ENCODE data around the gene RPL19. TPM values are rescaled to one million over a fixed set of nuclear protein-coding genes. Genes with fewer than 3 reads are reported as not detected.

Gene RPL19
- total RNA-seq = 1,528 and 1,579 TPM in 2 replicates
- long read RNA-seq, transcript RPL19-201 (6 exons, 737 nt) = major isoform, 936 of 1,015 reads
- long read RNA-seq, partial matches to known transcripts = 64 of 1,015 reads
- long read RNA-seq, other reads (novel, unspliced or antisense) = 11 of 1,015 reads

DNA sequence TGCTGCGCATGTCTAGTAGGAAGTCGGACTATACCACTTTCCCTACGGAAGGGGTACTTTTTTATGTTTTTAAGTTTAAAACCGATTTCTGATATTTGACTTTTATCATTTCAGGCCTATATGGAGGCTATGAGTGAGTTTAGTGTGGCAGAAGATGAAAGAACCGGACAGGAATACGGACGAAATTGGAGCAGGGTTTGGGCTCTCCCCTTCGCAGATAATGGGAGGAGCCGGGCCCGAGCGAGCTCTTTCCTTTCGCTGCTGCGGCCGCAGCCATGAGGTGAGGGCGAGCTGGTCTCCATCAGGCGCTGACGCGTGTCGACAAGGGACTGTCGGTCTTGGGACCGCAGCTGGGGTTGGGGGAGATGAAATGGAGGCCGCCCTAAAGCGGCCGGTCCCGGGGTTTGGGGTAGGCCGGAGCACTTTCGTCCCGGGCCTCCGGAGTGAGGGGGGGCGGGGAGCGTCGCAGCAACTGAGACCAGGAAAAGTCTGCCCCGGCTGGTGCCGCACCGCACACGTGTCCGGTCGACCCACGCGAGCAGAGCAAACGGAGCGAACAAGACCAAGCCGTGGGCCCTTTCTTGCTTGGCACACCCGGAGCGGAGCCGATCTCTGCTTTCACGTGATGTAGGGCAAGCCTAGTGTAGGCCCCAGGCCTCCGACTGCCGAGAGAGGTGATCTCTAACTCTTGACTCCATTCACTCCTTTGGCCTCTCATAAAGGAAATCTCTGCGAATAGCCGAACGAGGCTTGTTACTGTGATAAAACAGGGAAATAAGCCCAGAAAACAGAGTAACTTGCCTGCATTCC, at the start of gene RPL19:
RPL19 (plus strand) TSS at position 214 of the 810 bp plus-strand sequence; CDS start at position 276, 62 bp downstream.
- peak; percentile 91 for DNase-seq (ENCODE audit: extremely low spot score, unreplicated experiment)
- Mint-ChIP-seq H3K4me3 (ENCODE audit: unreplicated experiment) (peak within 1 kb of the TSS; percentile 96), H3K27ac (ENCODE audit: unreplicated experiment) (peak within 1 kb of the TSS; percentile 99), H3K9me3 (ENCODE audit: unreplicated experiment) (no peaks in the 10 kb centered on the region), H3K27me3 (ENCODE audit: unreplicated experiment) (no peaks in the 10 kb centered on the region), H3K36me3 (ENCODE audit: unreplicated experiment) (peaks cover 28% of the 10 kb centered on the region), H3K4me1 (ENCODE audit: unreplicated experiment) (peaks cover 44% of the 10 kb centered on the region)
- no peak for TF ChIP-seq CTCF (IDR thresholded peaks at IDR 0.05)

- H3K4me3 Mint-ChIP-seq (ENCODE audit: unreplicated experiment) = peak overlapping the region; percentile 69
- no peaks in the 10 kb centered on the region for H3K36me3 Mint-ChIP-seq (ENCODE audit: unreplicated experiment)
- H3K4me1 Mint-ChIP-seq (ENCODE audit: unreplicated experiment) = peaks cover 26% of the 10 kb centered on the region
- no peak for DNase-seq (ENCODE audit: extremely low spot score, unreplicated experiment)
- H3K9me3 Mint-ChIP-seq (ENCODE audit: unreplicated experiment) = no peaks in the 10 kb centered on the region
- no peak overlapping the region for H3K27ac Mint-ChIP-seq (ENCODE audit: unreplicated experiment)
- no peak for TF ChIP-seq CTCF (IDR thresholded peaks at IDR 0.05)
- H3K27me3 Mint-ChIP-seq (ENCODE audit: unreplicated experiment) = no peaks in the 10 kb centered on the region
Observed at GRCh38 chr17:39150795-39151149, 49.3 kb upstream of the RPL19 start.

GRCh38 chr17:39151150-39151942, 48.7 kb upstream of the RPL19 start, which contains the start of gene PLXDC1:
Gene PLXDC1 (minus strand): TSS chr17:39151637. CDS start chr17:39151437, 200 bp downstream.
- Mint-ChIP-seq H3K36me3 (ENCODE audit: unreplicated experiment) (no peaks in the 10 kb centered on the region), H3K4me3 (ENCODE audit: unreplicated experiment) (peak within 1 kb of the TSS; percentile 91), H3K27me3 (ENCODE audit: unreplicated experiment) (no peaks in the 10 kb centered on the region), H3K27ac (ENCODE audit: unreplicated experiment) (peak within 1 kb of the TSS; percentile 90), H3K4me1 (ENCODE audit: unreplicated experiment) (peaks cover 26% of the 10 kb centered on the region), H3K9me3 (ENCODE audit: unreplicated experiment) (no peaks in the 10 kb centered on the region)
- DNase-seq (ENCODE audit: extremely low spot score, unreplicated experiment) = no peak
- TF ChIP-seq CTCF (IDR thresholded peaks at IDR 0.05) = no peak

DNA sequence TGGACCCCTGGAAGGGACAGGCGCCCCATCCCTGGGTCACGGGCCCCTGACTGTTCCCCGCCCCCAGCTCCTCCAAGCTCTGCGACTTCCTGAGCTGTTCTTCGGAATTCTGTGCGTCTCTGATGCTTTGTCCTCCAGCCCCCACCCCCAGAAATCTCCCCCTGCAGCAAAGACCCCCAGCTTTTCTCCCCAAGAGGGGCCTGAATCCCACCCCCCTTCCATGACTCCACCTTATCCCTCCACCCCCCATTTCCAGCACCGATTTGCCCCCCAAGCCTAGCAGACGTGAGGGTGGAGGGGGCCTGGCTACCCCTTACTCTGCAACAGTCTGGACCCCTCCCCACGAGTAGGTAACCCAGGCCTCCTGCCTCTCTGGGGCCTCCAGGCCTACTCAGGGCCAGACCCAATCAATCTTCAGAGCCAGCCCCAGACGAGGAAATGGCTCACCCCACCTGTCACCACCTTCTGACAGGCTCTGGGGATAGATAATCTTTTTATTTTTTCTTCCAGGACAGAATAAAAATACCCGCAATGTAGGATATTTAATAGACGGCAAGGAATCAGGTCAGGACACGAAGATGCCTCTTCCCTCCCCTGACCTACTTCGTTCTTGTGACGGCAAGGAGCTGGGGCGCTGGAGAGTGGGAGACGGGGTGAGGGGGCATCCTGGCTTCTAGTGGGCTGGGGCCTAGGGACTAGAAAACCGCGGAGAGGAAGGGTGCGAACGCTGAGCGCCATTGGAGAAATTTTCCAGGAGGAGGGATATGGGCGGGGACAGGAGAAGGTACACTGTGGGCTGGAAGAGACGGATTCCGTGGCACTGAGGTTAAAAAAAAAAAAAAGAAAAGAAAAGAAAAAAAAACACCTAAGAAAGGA, 47.9 kb upstream of the RPL19 start:
- no peak for TF ChIP-seq CTCF (IDR thresholded peaks at IDR 0.05)
- DNase-seq (ENCODE audit: extremely low spot score, unreplicated experiment) = no peak
- Mint-ChIP-seq H3K4me1 (ENCODE audit: unreplicated experiment) (peaks cover 26% of the 10 kb centered on the region), H3K9me3 (ENCODE audit: unreplicated experiment) (no peaks in the 10 kb centered on the region), H3K4me3 (ENCODE audit: unreplicated experiment) (peak overlapping the region; percentile 91), H3K36me3 (ENCODE audit: unreplicated experiment) (no peaks in the 10 kb centered on the region), H3K27me3 (ENCODE audit: unreplicated experiment) (no peaks in the 10 kb centered on the region), H3K27ac (ENCODE audit: unreplicated experiment) (peak overlapping the region; percentile 90)

Measured in osteocyte (in vitro differentiated cells).